ENCODE measurements around the gene CDK5R1.
A peak's percentile ranks its signal among the peaks of the same experiment; 100 is the strongest.

The CDK5R1 gene

DNA sequence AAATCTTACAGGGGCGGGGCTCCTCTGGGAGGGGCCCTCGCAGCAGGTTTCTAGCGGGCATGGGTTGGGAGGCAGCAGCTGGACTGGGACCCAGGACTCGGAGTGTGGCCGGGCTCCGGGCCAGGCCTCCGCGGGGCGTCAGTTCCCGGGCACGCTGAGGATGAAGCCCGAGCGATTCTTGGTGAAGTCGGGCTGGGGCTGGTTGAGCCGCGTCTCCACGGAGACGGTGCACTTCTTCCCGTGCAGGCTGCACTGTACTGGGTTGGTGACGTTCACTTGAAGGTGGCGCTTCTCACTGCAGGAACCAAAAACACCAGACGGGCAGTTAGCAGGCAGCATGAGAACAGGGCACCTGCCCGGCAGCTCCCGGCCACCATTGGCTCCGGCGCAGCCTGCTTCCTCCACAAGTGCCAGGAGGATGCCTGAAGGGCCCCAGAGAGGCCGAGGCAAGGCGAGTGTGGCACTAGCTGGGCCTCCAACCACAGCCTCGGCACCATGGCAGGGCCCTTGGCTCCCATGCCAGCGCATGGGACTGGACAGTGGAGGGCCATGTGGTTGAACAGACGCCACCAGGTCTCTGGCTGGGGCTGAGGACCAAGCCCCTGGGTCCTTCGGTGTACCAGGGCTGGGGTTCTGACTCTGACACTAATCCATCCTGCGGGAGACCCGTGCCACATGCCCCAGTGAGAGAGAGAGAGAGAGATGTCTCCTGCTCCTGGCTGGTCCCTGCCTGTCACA, 8.0 kb downstream of the CDK5R1 start:
- no peak for DNase-seq

DNA sequence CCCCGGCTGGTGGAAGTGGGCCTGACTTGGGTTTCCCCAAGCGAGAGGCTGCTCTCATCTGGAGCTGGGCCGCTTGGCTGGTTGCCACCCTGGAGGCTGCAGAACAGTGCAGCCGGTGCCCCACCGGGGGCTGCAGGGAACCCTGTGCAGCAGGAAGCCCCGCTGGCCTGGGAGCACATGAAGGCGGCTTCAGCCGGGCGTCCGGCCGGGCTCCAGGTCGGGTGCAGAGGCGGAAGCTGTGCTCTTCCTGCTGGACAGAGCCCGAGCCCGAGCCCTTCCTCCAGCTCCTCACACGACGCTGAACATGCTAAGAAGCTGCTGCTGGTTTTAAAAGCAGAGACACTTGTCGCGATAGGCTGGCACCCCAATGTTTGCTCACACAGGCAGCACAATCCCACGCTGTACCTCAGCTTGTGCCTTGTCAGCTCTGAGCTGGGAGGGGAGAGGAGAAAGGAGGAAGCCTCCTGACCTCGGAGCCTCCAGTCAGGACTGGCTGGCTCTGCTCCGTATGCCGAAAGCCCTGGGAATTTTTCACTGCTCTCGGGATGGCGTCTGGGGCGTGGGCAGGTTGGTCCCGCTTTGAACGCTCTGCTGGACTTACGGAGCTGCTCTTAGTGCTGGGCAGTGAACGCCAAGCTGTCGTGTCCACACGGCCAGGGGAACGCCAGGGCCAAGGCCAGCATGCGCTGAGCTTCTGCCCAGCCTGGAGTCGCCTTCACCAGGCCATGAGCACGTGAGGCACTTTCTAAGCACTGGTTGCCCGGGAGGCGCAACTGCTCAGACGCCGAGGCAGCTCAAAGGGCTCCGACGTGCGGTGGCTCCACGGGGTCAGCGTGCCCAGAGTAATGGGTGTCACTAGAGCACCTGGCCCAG, 8.8 kb downstream of the CDK5R1 start:
- no peak for DNase-seq

DNA sequence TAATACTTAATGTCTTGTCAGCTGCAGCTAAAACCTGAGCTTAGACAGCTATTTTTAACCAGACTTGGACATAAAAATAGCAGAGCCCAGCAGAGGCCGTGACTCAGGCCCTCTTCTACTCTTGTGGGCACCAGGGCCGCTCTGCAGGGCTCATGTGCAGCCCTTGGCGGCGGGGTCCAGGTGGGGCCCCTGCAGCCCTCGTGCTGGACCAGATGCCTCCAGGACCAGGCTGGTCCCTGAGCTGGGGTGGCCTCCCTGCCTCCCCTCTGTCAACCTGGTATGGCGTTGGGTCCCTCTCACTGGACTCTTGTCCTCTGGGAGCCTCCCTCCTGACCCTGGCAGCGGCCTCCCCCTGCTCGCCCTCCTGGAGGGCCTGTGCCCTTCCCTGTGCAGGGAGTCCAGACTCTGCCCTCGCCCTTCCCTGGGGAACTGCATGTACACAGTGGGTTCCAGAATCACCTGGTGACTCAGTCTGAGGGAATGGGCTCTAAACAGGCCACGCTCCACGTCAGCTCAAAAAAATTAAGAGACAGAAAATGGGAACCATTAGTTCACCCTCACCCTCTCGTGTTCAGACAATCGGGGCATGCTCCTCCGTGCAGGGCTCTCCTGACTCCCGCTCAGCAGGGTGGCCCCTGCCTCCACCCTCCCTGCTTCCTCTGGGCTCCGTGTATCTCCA, 9.7 kb downstream of the CDK5R1 start:
- DNase-seq: no peak

DNA sequence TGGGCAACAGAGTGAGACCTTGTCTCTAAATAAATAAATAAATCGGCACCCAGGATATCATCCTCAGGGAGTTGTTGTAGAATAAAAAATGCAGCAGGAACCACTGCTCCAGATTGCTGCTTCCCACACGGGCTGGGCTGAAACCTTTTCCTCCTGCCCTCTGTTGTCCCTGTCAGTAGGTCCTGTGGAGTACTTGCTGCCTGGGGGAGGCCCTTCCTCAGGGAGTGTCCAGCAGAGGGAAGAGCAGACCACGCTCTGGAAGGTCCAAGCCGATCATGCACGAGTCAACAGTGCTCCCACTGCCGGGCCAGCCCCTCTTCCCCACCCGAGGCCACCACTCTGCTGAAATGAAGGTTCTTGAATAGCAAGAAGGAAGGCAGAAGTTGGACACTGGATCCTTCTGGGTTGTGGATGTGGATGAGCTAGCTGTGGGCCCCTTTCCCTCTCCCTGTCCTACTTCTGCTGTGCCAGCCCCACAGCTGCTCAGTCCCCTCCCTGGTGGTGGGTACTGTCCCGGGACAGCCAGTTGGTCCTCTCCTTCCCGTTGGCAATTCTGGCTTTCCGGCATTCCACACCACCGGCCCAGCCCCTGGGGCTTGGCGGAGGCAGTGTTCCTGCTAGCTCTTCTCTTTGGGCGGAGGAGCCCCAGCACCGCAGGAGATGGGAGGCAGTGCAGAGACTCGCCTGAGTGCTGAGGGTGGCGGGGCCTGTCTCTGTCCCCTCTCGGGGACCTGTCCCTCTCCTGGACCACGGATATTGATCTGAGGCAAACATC, 10.8 kb downstream of the CDK5R1 start:
- no peak for DNase-seq

DNA sequence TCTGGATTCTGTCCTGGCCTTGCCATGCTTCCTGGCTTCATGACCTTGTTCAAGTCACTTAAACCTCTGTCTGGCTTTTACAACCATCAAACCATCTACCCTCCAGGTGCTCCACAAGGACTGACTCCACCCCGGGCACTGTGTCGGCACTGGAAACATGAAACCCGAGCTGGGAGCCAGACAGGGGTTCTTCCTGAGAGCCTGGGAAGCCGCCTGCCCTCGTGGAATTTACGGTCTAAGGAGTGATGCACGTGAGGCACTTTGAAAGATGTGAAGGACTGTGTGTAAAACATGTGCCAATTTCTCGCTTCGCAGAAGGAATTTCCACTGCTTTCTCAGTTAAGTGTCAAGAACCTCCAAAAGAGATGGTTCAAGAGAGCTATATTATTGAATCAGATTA, 11.6 kb downstream of the CDK5R1 start:
- no peak for DNase-seq

DNA sequence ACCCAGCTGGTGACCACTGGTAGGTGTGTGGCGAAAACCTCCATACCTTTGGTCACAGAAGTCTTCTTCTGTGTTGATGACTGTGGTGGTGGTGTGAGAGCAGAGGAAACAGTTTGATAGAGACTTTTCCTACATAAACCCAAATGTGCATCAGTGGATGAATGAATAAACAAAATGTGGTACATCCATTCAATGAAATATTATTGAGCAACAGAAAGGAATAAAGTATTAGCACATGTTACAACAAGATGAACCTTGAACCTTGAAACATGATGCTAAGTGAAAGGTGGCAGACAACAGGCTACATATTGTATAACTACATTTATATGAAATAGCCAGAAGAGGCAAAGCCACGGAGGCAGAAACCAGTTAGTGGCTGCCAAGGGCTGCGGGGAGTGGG, 15.2 kb downstream of the CDK5R1 start:
- DNase-seq: no peak

DNA sequence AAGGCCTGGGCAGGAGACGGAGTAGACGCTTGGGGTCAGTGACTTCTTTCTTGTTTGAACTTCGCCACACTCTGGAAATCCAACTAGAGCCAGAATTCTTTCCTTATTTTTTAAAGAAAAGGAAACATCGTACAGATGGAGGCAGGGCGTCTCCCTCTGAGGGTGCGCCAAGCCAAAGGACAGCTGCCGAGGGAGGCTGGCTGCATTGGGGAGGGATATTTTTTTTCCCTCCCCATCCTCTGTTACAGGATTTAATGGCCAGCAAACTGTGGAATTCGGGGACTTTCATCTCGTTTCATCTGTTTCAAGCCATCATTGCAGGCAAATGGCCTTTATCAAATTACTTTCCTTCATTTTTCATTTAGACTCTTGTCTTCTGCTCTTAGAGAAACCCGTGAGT, 15.9 kb downstream of the CDK5R1 start:
- no peak for DNase-seq

DNA sequence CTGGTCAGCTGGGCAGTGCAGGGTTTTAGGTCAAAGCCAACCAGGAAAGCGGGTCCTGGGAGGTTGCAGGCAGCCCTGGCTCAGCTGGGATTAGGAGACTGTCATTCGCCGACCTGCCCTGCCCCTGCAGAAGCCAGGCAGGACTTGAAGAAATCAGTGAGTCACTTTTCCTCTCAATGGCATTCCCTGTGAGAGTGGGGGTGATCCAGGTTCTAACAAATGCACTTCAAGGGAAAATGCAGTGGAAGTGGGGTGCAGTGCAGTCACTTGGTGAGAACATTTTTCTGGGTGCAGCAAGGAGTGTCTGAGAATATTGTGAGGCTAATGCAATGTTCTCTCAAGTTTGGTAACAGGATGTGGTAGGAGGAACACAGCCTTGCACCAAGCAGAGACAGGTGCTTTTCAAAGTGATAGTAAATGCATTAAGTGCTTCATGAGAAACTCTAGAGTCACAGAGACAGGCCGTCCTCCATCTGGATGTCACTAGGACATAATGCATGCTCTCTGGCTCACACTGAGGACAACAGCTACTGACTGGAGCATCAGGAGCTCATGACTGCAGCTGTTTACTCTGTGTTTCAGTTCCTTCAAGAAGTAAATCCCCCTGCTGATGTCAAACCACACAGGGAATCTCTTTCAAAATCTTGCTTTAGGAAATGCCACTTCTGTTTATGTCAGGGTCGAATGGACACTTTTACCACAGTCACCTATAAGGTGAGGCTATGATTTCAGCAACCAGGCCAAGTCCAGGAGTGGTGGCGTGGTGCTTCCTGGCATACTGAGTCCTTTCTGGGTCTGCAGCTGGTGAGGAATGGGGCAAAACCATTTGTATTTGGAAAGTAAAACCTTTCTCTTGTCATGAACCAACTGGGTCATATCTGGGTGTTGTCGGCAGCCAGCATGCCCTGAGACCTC, 16.7 kb downstream of the CDK5R1 start:
- DNase-seq: peak; percentile 67

DNA sequence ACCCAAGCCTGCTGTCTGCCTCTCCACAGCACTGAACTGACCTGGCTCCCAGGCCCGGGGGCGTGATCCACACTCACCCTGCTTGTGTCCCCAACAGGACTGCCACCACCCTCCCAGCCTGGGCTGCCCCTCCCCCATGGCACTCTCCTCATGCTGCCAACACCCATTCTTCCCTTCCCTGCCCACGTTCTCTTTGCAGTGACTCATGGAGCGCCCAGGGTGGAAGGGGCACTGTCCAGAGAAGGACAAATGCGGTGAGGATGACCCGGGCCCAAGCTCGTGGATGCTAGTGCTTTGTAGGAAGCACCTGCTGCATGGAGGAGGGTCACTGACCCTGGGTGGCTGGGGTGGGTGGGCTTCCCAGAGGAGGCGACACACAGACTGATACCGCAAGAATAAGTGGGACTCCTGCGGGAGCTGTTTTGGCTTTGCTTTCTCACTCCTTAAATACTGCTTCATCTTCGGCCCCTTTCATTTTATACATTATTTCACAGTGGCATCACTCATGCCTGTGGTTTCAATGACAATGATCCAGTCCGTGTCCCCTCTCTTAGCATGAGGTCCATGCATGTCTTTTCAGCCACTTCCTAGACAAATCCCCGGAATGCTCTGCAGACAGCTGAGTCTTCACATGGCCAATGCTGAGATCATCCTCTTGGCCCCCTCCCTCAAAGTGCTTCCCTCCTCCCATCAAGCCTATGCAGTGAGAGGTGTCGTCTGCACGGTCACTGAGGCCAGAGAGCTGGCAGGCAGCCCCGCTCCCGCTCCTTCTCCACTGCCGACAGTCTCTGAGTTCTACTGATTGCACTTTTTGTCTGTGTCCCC, 17.6 kb downstream of the CDK5R1 start:
- no peak for DNase-seq

DNA sequence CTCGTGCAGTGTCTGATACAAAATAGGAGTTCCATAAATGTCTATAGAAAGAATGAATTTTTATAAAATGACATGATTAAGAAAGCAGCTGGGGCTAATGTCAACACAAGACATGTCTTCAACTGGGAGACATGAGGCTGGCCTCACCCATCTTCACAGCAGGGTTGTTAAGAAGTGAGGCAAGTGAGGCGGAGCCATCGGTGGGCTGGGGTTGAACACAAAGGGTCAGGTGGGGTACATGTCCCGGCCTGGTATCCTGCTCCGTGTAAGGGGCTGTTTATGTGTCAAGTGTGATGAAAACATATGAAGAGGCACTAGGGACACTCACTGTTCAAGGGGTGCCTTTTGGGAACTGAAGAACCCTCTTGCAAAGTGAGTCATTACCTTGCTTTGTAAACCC, 22.1 kb downstream of the CDK5R1 start:
- no peak for DNase-seq

DNA sequence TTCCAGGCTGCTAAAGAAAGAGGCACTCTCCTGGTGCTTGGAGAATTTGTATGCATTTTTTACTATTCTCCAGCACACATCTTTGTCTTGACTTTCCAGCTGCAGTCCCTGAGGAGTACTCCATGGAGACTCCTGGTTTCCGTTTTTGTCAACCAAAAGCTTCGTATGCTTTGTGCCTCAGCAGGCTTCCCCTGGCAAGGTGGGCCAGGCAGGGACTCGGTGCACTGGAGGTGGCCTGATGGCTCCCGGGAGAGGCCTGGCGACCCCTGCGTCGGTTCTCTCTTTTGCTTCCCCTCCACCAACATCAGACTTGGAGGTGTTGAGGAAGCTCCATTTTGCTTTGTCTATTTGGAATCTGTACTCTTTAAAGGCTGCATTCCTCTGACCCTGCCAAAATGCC, 23.7 kb downstream of the CDK5R1 start:
- no peak for DNase-seq

DNA sequence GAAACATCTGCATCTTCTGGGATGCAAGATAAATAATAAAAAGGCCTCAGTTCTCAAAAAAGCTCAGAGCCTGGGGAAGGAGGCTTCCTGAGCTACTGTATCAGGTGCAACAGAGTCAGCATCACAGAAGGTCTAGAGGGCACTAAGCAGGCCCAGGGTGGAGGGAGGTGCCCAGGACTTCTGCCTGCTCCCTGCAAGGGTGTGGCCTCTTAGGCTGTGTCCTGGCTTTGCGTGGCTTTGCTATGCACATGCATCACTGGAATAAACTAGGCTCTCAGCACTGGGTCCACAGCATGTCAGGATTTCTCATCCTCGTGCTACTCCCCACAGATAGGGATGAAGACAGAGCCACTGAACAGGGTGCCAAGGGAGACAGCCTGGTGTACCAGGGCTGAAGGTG, 25.5 kb downstream of the CDK5R1 start:
- DNase-seq: no peak

DNA sequence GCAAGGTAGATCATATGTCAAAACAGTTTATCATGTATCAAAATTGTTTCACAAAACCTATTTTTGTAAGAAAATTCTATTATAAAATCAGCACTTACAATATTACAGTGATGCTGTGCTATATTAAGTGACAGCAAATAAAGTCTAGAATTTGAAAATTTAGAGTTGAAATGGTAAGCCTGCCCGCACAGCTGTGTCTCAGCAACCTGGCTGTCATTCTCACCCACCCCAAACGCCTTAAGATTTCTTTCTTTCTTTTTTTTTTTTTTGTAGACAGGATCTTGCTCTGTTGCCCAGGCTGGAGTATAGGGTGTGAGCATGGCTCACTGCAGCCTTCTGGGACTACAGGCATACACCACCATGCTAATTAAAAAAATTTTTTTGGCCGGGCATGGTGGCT, 26.8 kb downstream of the CDK5R1 start:
- no peak for DNase-seq

DNA sequence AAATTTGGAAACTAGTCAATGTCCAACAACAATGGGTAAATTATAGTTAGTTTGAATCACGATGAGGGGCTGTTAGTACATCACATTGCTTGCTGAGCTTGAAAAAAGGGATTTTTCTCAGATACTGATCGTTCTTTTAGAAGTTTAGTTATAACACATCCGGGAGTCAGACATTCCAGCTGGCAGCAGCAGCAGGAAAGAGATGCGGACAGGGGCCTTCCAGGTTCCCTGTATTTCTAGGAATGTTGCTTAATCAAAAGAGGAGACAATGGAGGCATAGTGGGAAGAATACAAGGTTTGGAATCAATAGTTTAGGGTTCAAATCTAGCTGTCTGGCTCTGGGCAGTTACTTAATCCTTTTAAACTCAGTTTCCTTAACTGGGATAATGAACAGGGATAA, 27.8 kb downstream of the CDK5R1 start:
- DNase-seq: no peak

DNA sequence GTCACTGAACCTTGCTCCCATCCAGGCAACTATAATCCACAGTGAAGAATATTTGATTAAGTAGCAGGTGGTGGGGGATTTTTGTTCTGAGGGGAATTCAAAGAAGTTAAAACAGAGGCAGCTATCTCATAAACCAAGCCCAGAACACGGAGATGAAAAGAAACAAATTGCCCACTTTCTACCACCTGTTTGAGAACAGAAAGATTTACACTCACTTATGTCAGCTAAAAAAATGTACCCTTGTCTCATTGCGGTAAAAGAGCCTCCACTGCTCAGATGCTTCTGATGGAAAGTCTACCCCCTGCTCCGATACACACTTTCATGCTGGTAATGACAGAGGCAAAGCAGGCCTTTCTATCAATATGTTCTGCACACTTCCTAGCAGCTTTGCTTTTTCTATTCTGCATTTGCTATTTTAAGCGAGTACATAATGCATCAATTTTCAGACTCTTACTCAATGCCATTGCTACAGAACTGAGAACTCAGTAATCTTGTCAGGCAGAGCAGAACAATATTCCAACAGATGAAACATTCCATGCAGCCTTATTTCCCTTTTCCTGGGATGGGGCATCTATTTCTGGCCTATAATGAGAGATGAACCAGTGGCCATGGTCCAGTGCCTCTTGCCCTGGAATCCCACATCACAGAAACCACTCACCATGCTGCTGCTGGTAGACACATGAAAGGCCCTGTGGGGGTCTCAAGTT, 29.0 kb downstream of the CDK5R1 start:
- DNase-seq: peak; percentile 15

DNA sequence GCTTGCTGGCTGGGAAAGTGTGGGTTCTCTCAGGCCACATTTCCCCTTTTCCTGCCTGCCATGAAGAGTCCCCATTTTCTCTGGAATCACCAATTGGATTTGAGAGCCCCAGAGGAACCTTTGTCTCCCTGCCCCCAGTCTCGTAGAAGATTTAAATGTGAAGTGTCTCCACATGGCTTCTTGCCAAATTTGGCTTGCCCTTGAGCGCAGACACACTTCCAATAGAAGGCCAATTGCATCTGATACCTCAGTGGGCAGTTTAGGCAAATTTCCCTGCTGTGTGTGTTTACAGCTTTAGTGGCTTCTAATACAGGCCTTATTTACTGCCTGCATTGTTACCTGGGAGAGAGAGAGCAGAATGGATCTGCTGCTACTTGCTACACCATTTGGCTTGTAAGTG, 29.7 kb downstream of the CDK5R1 start:
- no peak for DNase-seq

DNA sequence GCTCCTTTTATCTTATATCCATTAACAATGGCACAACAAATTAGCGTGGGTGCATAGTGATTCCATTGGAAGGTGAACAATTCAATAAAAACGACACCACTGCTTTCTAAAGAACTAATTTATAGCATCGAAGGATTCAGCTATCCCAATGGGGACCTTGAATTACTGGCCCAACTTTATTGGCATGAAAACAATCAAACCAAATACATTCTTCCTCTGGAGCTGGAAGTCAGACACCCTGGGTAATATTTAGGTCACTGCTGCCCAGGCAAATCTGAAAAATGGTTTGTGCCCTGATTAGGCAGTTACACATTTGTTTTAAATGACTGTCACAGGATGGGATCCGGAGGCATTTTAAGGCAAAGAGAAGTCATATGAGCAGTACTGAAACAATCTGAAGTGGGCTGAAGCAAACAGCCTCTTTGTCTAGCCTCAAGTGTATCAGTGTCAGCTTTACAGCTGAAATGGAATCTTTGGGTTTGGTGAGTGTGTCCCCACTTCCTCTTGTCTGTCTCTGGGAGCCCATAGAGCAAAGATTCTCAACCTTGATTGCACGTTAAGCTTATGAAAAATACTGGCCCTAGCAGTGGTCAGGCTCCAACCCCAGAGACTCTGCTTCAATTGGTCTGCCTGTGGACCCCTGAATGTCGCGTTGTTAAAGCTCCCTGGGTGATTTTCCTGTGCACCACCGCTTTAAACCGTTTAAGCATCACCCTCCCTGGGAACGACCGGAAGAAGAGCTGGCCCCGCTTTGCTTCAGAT, 30.3 kb downstream of the CDK5R1 start:
- DNase-seq: peak; percentile 11

DNA sequence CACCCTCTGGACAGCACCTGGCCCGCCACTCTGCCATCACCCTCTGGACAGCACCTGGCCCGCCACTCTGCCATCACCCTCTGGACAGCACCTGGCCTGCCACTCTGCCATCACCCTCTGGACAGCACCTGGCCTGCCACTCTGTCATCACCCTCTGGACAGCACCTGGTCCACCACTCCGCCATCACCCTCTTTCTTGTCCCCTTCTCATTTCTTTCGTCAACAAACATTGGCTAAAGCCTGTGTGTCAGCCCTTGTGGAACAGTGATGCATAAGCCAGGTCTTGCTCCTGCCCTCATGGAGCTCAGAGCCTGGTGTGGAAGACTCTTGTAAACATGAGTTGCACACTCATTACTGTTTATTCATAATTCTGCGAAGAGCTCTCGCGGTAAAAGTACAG, 31.2 kb downstream of the CDK5R1 start:
- DNase-seq: no peak

DNA sequence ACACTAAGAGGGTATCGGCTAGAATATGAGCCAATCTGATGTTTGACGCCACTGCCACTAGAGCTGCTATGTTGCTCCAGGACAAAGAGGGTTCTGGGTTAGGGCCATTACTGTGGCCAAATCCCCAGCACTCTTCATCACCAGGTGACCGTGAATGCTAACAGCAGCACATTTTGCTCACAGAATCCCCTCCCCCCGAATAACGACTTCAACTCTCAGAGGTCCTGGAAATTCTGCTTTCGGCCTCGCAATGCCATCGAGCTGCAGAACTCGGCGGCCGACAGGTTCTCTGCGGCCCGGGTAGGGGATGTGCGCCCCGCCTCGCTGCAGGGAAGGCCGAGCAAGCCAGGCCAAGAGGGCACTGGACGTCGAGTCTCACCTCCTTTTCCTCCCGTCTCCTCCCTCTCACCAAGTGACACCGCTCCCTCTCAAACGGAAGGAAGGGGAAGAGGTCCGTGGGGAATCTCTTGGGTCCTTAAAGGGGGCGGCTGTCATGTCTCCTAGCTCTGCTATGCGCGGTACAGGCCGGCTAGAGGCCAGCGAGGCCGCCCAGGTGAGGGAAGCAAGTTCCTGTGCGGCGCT, 31.9 kb downstream of the CDK5R1 start:
- DNase-seq: no peak

Measured in CD4-positive, alpha-beta T cell treated with Interleukin-21 for 1 hour (primary cell).